HG03108 (cell line): ENCODE measurements around the gene PKDREJ.
"Not testable (repeated sequence)": the region's sequence is repeated elsewhere in the genome, so short reads cannot be mapped to it uniquely, and the experiment has no call there.

Experiments used
- ATAC-seq: cut with Tn5 transposase; IDR thresholded peaks from one replicate; pipeline ENCODE4 v1.9.1; 2021; ENCODE audit warnings: moderate library complexity; ENCODE audit not compliant: unreplicated experiment

Gene PKDREJ, protein sequence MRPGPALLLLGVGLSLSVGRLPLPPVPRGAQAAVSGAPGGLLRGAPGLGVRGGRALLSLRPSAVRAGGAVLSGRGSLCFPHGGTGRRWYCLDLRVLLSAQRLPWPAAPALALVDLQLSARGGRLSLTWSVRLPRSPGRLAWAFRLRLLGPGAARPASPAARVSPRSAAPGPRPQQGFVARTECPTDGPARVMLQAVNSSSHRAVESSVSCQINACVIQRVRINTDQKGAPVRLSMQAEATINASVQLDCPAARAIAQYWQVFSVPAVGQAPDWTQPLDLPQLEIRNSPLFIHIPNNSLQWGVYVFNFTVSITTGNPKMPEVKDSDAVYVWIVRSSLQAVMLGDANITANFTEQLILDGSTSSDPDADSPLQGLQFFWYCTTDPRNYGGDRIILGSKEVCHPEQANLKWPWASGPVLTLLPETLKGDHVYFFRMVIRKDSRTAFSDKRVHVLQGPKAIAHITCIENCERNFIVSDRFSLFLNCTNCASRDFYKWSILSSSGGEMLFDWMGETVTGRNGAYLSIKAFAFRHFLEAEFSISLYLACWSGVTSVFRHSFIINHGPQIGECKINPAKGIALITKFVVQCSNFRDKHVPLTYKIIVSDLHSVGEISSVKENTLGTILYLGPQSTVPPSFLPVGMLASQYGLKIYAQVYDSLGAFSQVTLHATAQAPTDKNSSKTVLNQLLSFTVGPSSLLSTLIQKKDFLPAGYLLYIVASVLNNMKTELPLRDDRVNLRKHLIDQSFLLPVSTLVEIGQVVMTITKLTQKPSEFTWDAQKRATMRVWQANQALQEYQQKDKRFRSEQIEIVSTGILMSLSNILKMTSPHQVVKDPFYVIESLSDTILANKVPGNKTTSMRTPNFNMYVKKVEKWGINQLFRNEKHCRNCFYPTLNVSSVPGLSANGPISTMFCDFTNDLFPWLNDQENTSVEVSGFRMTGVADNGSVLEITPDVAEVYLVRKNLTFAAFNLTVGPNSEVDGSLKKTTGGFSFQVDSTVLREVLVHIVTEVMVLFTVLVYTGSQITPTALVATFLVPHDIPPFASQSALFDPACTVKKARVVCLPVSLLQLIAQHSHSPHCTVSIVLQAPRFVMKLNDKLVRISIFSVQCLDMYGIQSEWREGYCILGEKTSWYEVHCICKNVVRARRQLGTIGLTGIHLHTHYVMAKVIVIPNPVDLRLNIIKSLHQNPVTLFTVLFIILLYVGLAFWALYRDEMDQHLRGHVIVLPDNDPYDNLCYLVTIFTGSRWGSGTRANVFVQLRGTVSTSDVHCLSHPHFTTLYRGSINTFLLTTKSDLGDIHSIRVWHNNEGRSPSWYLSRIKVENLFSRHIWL (N-terminal part only)

GRCh38 chr22:46263216-46263590 lies at the start of gene PKDREJ:
Gene PKDREJ, minus strand, starts transcription at chr22:46263343. Its CDS starts 21 bp downstream, at chr22:46263322.
- no peak for ATAC-seq

DNA sequence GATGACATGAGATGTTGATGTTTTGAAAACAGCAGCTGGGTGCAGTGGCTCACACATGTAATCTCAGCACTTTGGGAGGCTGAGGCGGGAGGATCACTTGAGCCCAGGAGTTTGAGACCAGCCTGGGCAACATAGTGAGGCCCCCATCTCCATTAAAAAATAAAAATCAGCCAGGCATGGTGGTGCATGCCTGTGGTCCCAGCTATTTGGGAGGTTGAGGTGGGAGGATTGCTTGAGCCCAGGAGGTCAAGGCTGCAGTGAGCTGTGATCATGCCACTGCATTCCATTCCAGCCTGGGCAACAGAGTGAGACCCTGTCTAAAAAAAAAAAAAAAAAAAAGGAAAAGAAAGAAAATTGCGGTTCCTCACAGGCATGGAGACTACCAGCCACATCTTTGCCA lies 49.7 kb upstream of the PKDREJ start:
- ATAC-seq = not testable (repeated sequence)

- no peak for ATAC-seq
These were observed 48.9 kb upstream of the PKDREJ start for GRCh38 chr22:46312056-46312455.

- ATAC-seq = no peak
These were observed 46.5 kb upstream of the PKDREJ start for GRCh38 chr22:46309526-46310085.

DNA sequence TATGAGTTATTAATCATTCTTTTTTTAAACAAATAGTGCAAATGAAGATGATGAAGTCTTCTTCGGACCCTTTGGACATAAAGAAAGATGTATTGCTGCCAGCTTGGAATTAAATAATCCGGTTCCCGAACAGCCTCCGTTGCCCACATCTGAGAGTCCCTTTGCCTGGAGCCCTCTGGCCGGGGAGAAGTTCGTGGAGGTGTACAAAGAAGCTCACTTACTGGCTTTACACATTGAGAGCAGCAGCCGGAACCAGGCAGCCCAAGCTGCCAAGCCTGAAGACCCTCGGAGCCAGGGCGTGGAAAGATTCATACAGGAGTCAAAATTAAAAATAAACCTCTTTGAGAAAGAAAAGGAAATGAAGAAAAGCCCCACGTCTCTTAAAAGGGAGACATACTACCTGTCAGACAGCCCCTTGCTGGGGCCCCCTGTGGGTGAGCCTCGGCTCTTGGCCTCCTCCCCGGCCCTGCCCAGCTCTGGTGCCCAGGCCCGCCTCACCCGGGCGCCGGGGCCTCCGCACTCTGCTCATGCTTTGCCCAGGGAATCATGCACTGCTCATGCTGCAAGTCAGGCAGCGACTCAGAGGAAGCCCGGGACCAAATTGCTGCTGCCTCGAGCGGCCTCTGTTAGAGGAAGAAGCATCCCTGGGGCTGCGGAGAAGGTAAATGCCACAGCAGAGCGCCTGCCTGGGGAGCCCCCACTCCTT lies 45.3 kb upstream of the PKDREJ start:
- ATAC-seq = no peak

GRCh38 chr22:46303347-46303965 lies 40.3 kb upstream of the PKDREJ start:
- no peak for ATAC-seq

- no peak for ATAC-seq
These were observed 37.3 kb upstream of the PKDREJ start for GRCh38 chr22:46300491-46300890.

GRCh38 chr22:46299101-46299500 lies 36.0 kb upstream of the PKDREJ start:
- no peak for ATAC-seq

GRCh38 chr22:46297151-46297812 lies 34.1 kb upstream of the PKDREJ start:
- no peak for ATAC-seq

DNA sequence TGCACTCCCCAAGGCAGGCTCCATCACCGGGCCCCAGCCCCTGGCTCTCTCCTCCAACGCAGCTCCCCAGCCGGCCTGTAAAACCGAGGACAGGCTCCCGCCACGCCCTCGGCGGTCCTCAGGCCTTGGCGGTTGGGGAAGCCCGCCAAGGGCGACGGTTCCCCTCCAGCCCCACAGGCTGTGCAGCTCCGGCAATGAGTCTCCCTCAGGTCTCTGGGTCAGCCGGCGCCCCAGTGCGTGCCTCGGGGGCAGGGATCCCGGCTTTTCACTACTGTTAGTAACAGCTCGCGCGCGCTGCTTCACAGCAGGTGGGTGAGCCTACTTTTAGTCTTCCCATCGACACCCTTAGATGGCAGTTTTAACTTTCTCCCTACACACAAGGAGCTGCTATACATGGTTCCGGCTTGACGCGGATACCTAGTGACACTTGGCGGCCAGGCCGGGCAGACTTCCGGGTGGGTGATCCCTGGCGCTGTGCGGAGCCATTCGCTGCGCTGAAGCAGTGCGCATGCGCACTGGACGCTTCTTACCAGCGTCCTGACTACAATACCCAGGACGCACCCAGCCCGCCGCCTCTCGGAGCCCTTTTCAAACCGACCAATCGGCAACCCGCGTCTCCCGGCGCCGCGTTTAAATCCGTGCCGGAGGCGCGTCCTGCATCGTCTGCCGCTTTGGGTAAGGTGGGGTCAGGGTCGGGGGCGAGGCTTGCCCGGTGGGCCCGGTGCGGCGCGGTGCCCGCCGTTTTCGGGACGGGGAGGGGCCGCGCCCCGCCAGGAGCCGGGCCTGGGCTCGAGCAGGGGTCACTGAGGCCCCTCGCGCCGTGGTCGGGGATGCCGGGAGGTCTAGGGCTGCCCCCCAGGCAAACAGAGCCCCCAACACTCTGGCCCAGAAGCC lies 33.4 kb upstream of the PKDREJ start, which contains the start of gene GTSE1:
GTSE1 (plus strand) TSS at position 614 of the 894 bp plus-strand sequence. CDS start 531 bp downstream, outside the sequence.
- ATAC-seq = peak; percentile 94

- ATAC-seq = no peak
These were observed 32.3 kb upstream of the PKDREJ start for GRCh38 chr22:46295277-46295971.

GRCh38 chr22:46294784-46295183 lies 31.6 kb upstream of the PKDREJ start:
- no peak for ATAC-seq

GRCh38 chr22:46293577-46294260 lies 30.6 kb upstream of the PKDREJ start:
- ATAC-seq = no peak

DNA sequence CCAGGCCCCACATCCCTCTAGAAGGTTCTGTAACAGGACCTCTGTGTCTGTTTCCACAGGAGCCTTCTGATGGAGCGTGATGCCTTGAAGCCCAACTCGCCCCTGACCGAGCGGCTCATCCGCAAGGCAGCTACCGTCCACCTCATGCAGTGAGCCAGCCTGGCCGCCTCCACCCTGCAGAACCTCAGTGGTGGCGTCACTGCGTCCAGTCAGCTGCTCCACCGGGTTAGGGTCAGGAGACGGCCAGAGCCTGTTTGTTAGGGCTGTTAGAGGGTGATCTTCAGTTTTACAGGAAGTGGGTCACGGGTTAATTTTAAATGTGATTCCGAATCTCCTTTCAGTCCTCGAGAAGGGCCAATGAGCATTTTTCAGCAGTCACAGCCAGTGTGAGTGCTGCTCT lies 29.6 kb upstream of the PKDREJ start:
- ATAC-seq = no peak

- no peak for ATAC-seq
These were observed 29.0 kb upstream of the PKDREJ start for GRCh38 chr22:46292173-46292572.

DNA sequence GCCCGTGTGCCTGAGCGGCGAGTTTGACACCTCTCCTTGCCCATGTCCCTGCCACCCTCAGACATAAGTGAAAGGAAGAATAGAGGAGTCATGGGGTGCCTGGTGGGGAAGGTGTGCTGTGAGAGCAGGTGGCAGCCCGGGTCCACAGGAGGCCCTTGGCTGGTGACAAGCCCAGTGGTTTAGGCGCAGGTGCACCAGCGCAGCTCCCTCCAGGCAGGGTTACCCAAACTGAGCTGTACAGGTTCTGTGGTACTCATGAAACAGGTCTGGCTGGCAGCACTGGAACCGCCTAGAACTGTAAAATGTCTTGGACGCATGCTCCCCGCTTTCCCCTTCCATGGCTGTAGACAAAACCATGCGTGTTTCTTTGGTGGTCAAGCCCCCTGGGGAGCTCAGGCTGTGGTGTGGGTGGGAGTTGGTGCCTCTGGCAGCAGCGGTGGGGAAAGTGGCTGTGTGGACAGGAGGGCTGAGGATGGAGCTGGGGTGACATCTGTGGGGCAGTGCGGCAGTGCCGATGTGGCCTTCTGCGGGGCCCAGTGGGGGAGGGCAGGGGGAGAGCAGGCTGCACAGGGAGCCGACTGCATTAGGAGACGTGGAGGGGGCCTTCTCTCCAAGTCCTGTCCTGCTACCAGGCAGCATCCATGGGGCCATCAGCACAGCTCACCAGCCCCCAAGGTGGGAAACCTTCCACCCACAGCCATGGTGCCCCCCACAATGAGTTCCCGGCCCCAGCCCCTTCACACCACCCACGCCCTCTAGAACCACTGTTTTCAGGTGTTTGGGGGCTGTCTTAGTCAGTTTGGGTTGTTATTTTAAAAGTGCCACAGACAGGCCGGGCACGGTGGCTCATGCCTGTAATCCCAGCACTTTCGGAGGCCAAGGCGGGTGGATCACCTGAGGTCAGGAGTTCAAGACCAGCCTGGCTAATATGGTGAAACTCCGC lies 28.0 kb upstream of the PKDREJ start:
- no peak for ATAC-seq
